Endothelial cell of umbilical vein (primary cell): ENCODE results near the gene LRRIQ4. TPM values are rescaled to one million over a fixed set of nuclear protein-coding genes. Genes with fewer than 3 reads are reported as not detected.

Experiments
- BruUV-seq: library from RNA; stranded (reverse); fragments of 400-500 nt; replicated peaks from 2 replicates; lab custom pipeline; 2021; lab: Mats Ljungman, UMichigan
- CTCF ChIA-PET: fragments of 300-600, 350-600 bp; sonication (Branson Sonifier 250); formaldehyde crosslinking; loops from one replicate; lab custom pipeline; 2021; ENCODE audit warnings: antibody characterized with exemption, inconsistent platforms; lab: Charles Lee
- POLR2A ChIA-PET: fragments of 300-600, 350-600 bp; sonication (Branson Sonifier 250); formaldehyde crosslinking; loops from one replicate; lab custom pipeline; 2021; ENCODE audit warnings: antibody characterized with exemption, inconsistent platforms; lab: Charles Lee
- DNase-seq: peaks from one replicate; pipeline ENCODE4 v3.0.0-alpha.2; 2011; ENCODE audit warnings: low read depth, low spot score
- FAIRE-seq: peaks from 2 replicates; lab custom pipeline; 2011; peaks lifted over from hg19 to GRCh38; lab: Jason Lieb, UNC
- H2AFZ ChIP-seq: 2 replicates; pipeline ENCODE4 v1.6.0; 2012; ENCODE audit warnings: low read depth, low read length, control low read depth, inconsistent platforms
- H3K27ac ChIP-seq: 2 replicates; pipeline ENCODE4 v1.5.1; 2011; ENCODE audit warnings: low read depth, mild to moderate bottlenecking, control low read depth, low read length, moderate library complexity; ENCODE audit not compliant: insufficient read depth
- H3K27me3 ChIP-seq, 2 experiments: 2 replicates each; pipeline versions ENCODE4 v1.6.0 to v1.6.1; 2011; ENCODE audit warnings: low read length in 2 of 2, mixed read lengths in 1 of 2; ENCODE audit not compliant: control insufficient read depth in 2 of 2, insufficient read depth in 2 of 2
- H3K36me3 ChIP-seq, 2 experiments: 2 replicates in 1 of 2; 3 replicates in 1 of 2; pipeline ENCODE4 v1.5.1; 2011; ENCODE audit warnings: low read length in 2 of 2, mild to moderate bottlenecking in 1 of 2, moderate library complexity in 1 of 2; ENCODE audit not compliant: control insufficient read depth in 2 of 2, insufficient read depth in 2 of 2; ENCODE audit errors: extremely low read depth in 1 of 2
- H3K4me1 ChIP-seq: 3 replicates; pipeline ENCODE4 v1.5.1; 2011; ENCODE audit warnings: mild to moderate bottlenecking, low read length; ENCODE audit not compliant: control insufficient read depth, insufficient read depth; ENCODE audit errors: extremely low read depth
- H3K4me2 ChIP-seq: 2 replicates; pipeline ENCODE4 v1.6.1; 2011; ENCODE audit warnings: low read length, control low read depth, mixed read lengths; ENCODE audit not compliant: insufficient read depth
- H3K4me3 ChIP-seq, 3 experiments: fragments of 200-600 bp in 1 of 3; sonication (generic), shearing (Covaris generic) in 1 of 3; replicated peaks in 1 of 3; 2 replicates each; pipeline ENCODE4 v1.5.1; 2011 to 2016; ENCODE audit warnings: control low read depth in 3 of 3, low read length in 3 of 3, mild to moderate bottlenecking in 2 of 3, inconsistent platforms in 1 of 3, low read depth in 1 of 3, moderate library complexity in 1 of 3; ENCODE audit not compliant: insufficient read depth in 1 of 3
- H3K79me2 ChIP-seq: 2 replicates; pipeline ENCODE4 v1.6.0; 2012; ENCODE audit warnings: low read length, inconsistent platforms; ENCODE audit not compliant: control insufficient read depth, insufficient read depth
- H3K9ac ChIP-seq: replicated peaks from 2 replicates; pipeline ENCODE3; 2011; ENCODE audit warnings: low read length, control low read depth; ENCODE audit not compliant: insufficient read depth; ENCODE audit errors: extremely low read depth
- H3K9me1 ChIP-seq: replicated peaks from 3 replicates; pipeline ENCODE4 v1.6.0; 2011; ENCODE audit warnings: mild to moderate bottlenecking, low read length; ENCODE audit not compliant: control insufficient read depth, insufficient read depth; ENCODE audit errors: extremely low read depth
- H3K9me3 ChIP-seq: replicated peaks from 2 replicates; pipeline ENCODE4 v1.5.1; 2012; ENCODE audit warnings: low read length, inconsistent platforms; ENCODE audit not compliant: control insufficient read depth, insufficient read depth
- H4K20me1 ChIP-seq: replicated peaks from 2 replicates; pipeline ENCODE3; 2011; ENCODE audit warnings: mild to moderate bottlenecking, low read length; ENCODE audit not compliant: control insufficient read depth, insufficient read depth; ENCODE audit errors: extremely low read depth
- CTCF ChIP-seq, 2 donors: IDR thresholded peaks; 1 replicate in 1 of 2; 2 replicates in 1 of 2; pipeline ENCODE4 v1.5.1; 2011; ENCODE audit warnings: low read length in 2 of 2, mild to moderate bottlenecking in 2 of 2, moderate library complexity in 2 of 2, control low read depth in 1 of 2, inconsistent platforms in 1 of 2, low read depth in 1 of 2; ENCODE audit not compliant: insufficient read depth in 1 of 2; ENCODE audit errors: extremely low read depth in 1 of 2
- EZH2 ChIP-seq: IDR thresholded peaks from 2 replicates; pipeline ENCODE4 v1.6.1; 2012; ENCODE audit warnings: borderline replicate concordance, low read depth, mild to moderate bottlenecking, moderate library complexity, low read length, inconsistent platforms; ENCODE audit not compliant: severe bottlenecking
- FOS ChIP-seq: IDR thresholded peaks from 2 replicates; pipeline ENCODE4 v1.6.1; 2011; ENCODE audit warnings: mild to moderate bottlenecking, low read length, moderate library complexity, borderline replicate concordance; ENCODE audit not compliant: insufficient read depth
- GATA2 ChIP-seq: IDR thresholded peaks from 2 replicates; pipeline ENCODE4 v1.7.0; 2011; ENCODE audit warnings: low read depth, mild to moderate bottlenecking, moderate library complexity, mixed read lengths, low read length; ENCODE audit not compliant: insufficient read length, insufficient read depth
- JUN ChIP-seq: IDR thresholded peaks from 2 replicates; pipeline ENCODE4 v1.6.1; 2011; ENCODE audit warnings: borderline replicate concordance, low read depth; ENCODE audit not compliant: insufficient read length, insufficient read depth
- MAX ChIP-seq: IDR thresholded peaks from 2 replicates; pipeline ENCODE4 v1.6.1; 2011; ENCODE audit not compliant: insufficient read depth, insufficient read length
- MYC ChIP-seq: IDR thresholded peaks from one replicate; pipeline ENCODE4 v1.6.1; 2011; ENCODE audit warnings: mild to moderate bottlenecking, low read depth, low read length
- POLR2A ChIP-seq: IDR thresholded peaks from 2 replicates; pipeline ENCODE4 v1.6.1; 2012; ENCODE audit warnings: low read depth, mild to moderate bottlenecking, control low read depth, low read length
- POLR2AphosphoS5 ChIP-seq: IDR thresholded peaks from 2 replicates; pipeline ENCODE4 v1.6.1; 2012; ENCODE audit warnings: low read depth, mild to moderate bottlenecking, control low read depth, low read length, moderate library complexity; ENCODE audit not compliant: insufficient read depth
- dilution Hi-C: fragments of 300-500 bp; cut with MboI; formaldehyde crosslinking; loops from one replicate; pipeline ENCODE4 v1.15.0; 2019; ENCODE audit warnings: low sequenced_read_pairs; ENCODE audit not compliant: extremely low pct_ligation_motif_present
- intact Hi-C: fragments of 100-400 bp; cut with micrococcal nuclease; formaldehyde crosslinking; loops from one replicate; pipeline ENCODE4 v1.10.0; 2022
- polyA plus RNA-seq, 4 experiments: library from polyadenylated mRNA; depleted of rRNA in 3 of 4; stranded (reverse) in 3 of 4; unstranded in 1 of 4; fragments of >200 nt; gene quantifications; 2 replicates each; pipeline versions ENCODE4 v1.2.1 to v1.2.3, GENCODE V29; 2011 to 2012; ENCODE audit warnings: missing spikeins in 1 of 4
- total RNA-seq: library from RNA; stranded (reverse); gene quantifications from 2 replicates; pipeline ENCODE4 v1.2.3, GENCODE V29; 2021

LRRIQ4 gene
- total and polyA plus RNA-seq, 2 donors (not counting 3 experiments of a cell fraction or from before 2014, with no cell fraction given), result 0.04 TPM; not detected in 1

GRCh38 chr3:169871129-169871886 lies 58.6 kb downstream of the LRRIQ4 start:
- no peak overlapping the region for H3K4me3 ChIP-seq
- intact Hi-C loops, result no loop called here
- dilution Hi-C loops, result no loop called here
- no peak overlapping the region for H3K4me2 ChIP-seq
- no peaks in the 10 kb centered on the region for H3K9me3 ChIP-seq
- TF ChIP-seq FOS, result no peak
- no peaks in the 10 kb centered on the region for H3K9me1 ChIP-seq
- CTCF ChIA-PET, result interaction anchor here (2.7 kb wide), 1 partner anchor 9 kb away, joined by 13 read pairs; no protein-coding TSS in a partner anchor
- no peaks in the 10 kb centered on the region for H3K4me1 ChIP-seq
- no peaks in the 10 kb centered on the region for H4K20me1 ChIP-seq
- H3K27ac ChIP-seq, result no peak overlapping the region
- no TSS peak for BruUV-seq
- H3K79me2 ChIP-seq, result no peaks in the 10 kb centered on the region
- H3K9ac ChIP-seq, result no peak overlapping the region
- peaks cover 7 to 8% of the 10 kb centered on the region in 2 experiments for H3K27me3 ChIP-seq
- FAIRE-seq (no peak), DNase-seq (no peak)
- POLR2A ChIA-PET, result no interaction called here
- H2AFZ ChIP-seq, result no peak overlapping the region
- no peaks in the 10 kb centered on the region for H3K36me3 ChIP-seq

- no peak for TF ChIP-seq POLR2AphosphoS5
- TF ChIP-seq EZH2, result no peak
- TF ChIP-seq FOS, result no peak
- no peak for TF ChIP-seq MAX
- TF ChIP-seq CTCF (IDR thresholded peaks at IDR 0.05; ENCODE audit: extremely low read depth in 1 of 2, insufficient read depth in 1 of 2, low read depth in 1 of 2, low read length in 2 of 2), result no peak
- no peak for TF ChIP-seq GATA2
- no peak for TF ChIP-seq POLR2A
- no peak for TF ChIP-seq JUN
- TF ChIP-seq MYC, result no peak
- DNase-seq (no peak), FAIRE-seq (no peak)
- intact Hi-C loops, result no loop called here
- ChIA-PET POLR2A (no interaction called here), CTCF (no interaction called here)
- no peak overlapping the region for H3K4me2 ChIP-seq
- H3K9ac ChIP-seq, result no peak overlapping the region
- H3K79me2 ChIP-seq, result no peaks in the 10 kb centered on the region
- no peaks in the 10 kb centered on the region for H3K36me3 ChIP-seq
- no peaks in the 10 kb centered on the region for H4K20me1 ChIP-seq
- H3K9me3 ChIP-seq, result no peaks in the 10 kb centered on the region
- H2AFZ ChIP-seq, result no peak overlapping the region
- H3K4me1 ChIP-seq, result no peaks in the 10 kb centered on the region
- dilution Hi-C loops, result no loop called here
- H3K27me3 ChIP-seq, result peaks cover 3 to 4% of the 10 kb centered on the region in 2 experiments
- BruUV-seq, result no TSS peak
- no peak overlapping the region for H3K4me3 ChIP-seq
- no peak overlapping the region for H3K27ac ChIP-seq
- H3K9me1 ChIP-seq, result no peaks in the 10 kb centered on the region
These were observed 66.4 kb downstream of the LRRIQ4 start for GRCh38 chr3:169879013-169879557.
